Neuron (in vitro differentiated cells): ENCODE measurements around the gene PRMT3.
"Not testable (repeated sequence)": the region's sequence is repeated elsewhere in the genome, so short reads cannot be mapped to it uniquely, and the experiment has no call there.

Source experiments
- H2AFZ ChIP-seq: one replicate; pipeline ENCODE4 v1.6.1; 2013; ENCODE audit warnings: low read depth, mild to moderate bottlenecking, inconsistent platforms, low read length, moderate library complexity
- H3K27me3 ChIP-seq: one replicate; pipeline ENCODE4 v1.6.1; 2013; ENCODE audit warnings: low read length; ENCODE audit not compliant: insufficient read depth
- H3K36me3 ChIP-seq: one replicate; pipeline ENCODE4 v1.6.1; 2013; ENCODE audit warnings: low read length; ENCODE audit not compliant: insufficient read depth
- H3K4me1 ChIP-seq: one replicate; pipeline ENCODE4 v1.6.1; 2013; ENCODE audit warnings: low read length; ENCODE audit not compliant: insufficient read depth
- H3K4me3 ChIP-seq: 2 replicates; pipeline ENCODE4 v1.5.1; 2013; ENCODE audit warnings: mild to moderate bottlenecking, low read length, moderate library complexity
- H3K9me3 ChIP-seq: one replicate; pipeline ENCODE4 v1.6.1; 2013; ENCODE audit warnings: low read length

The PRMT3 gene

GRCh38 chr11:20364341-20364792, 23.1 kb upstream of the PRMT3 start:
- Histone ChIP-seq H3K36me3 (no peaks in the 10 kb centered on the region), H2AFZ (peak overlapping the region; percentile 63), H3K27me3 (peaks cover 26% of the 10 kb centered on the region), H3K9me3 (peaks cover 4% of the 10 kb centered on the region), H3K4me3 (peak overlapping the region; percentile 45), H3K4me1 (peaks cover 10% of the 10 kb centered on the region)

GRCh38 chr11:20365465-20365864, 22.1 kb upstream of the PRMT3 start:
- H3K4me3 ChIP-seq, H2AFZ ChIP-seq, H3K36me3 ChIP-seq, H3K9me3 ChIP-seq: not testable (repeated sequence)
- Histone ChIP-seq H3K27me3 (peaks cover 23% of the 10 kb centered on the region), H3K4me1 (peaks cover 10% of the 10 kb centered on the region)

- Histone ChIP-seq H3K36me3 (no peaks in the 10 kb centered on the region), H3K27me3 (peaks cover 21% of the 10 kb centered on the region), H2AFZ (no peak overlapping the region), H3K4me1 (peaks cover 10% of the 10 kb centered on the region), H3K4me3 (no peak overlapping the region), H3K9me3 (no peaks in the 10 kb centered on the region)
Observed at GRCh38 chr11:20367313-20367948, 20.1 kb upstream of the PRMT3 start.

GRCh38 chr11:20368438-20368837, 19.1 kb upstream of the PRMT3 start:
- no peak overlapping the region for H3K4me3 ChIP-seq
- H3K4me1 ChIP-seq = peaks cover 10% of the 10 kb centered on the region
- no peak overlapping the region for H2AFZ ChIP-seq
- no peaks in the 10 kb centered on the region for H3K9me3 ChIP-seq
- no peaks in the 10 kb centered on the region for H3K36me3 ChIP-seq
- H3K27me3 ChIP-seq = peaks cover 11% of the 10 kb centered on the region

GRCh38 chr11:20369826-20370225, 17.7 kb upstream of the PRMT3 start:
- no peaks in the 10 kb centered on the region for H3K27me3 ChIP-seq
- no peak overlapping the region for H2AFZ ChIP-seq
- H3K9me3 ChIP-seq = no peaks in the 10 kb centered on the region
- H3K4me1 ChIP-seq = peaks cover 10% of the 10 kb centered on the region
- H3K36me3 ChIP-seq = no peaks in the 10 kb centered on the region
- H3K4me3 ChIP-seq = no peak overlapping the region

GRCh38 chr11:20372081-20372626, 15.4 kb upstream of the PRMT3 start:
- H3K27me3 ChIP-seq = no peaks in the 10 kb centered on the region

GRCh38 chr11:20373147-20373546, 14.4 kb upstream of the PRMT3 start:
- Histone ChIP-seq H3K27me3 (no peaks in the 10 kb centered on the region), H3K36me3 (no peaks in the 10 kb centered on the region), H3K9me3 (no peaks in the 10 kb centered on the region), H3K4me3 (no peak overlapping the region), H3K4me1 (peaks cover 3% of the 10 kb centered on the region), H2AFZ (no peak overlapping the region)

More at GRCh38 chr11:20372081-20372626, 15.4 kb upstream of the PRMT3 start:
- H3K36me3 ChIP-seq = no peaks in the 10 kb centered on the region
- no peak overlapping the region for H3K4me3 ChIP-seq
- H3K9me3 ChIP-seq = no peaks in the 10 kb centered on the region
- H2AFZ ChIP-seq = no peak overlapping the region
- H3K4me1 ChIP-seq = peaks cover 9% of the 10 kb centered on the region

GRCh38 chr11:20373568-20374209, 13.8 kb upstream of the PRMT3 start:
- Histone ChIP-seq H3K4me3 (no peak overlapping the region), H3K36me3 (no peaks in the 10 kb centered on the region), H2AFZ (no peak overlapping the region), H3K27me3 (no peaks in the 10 kb centered on the region), H3K4me1 (no peaks in the 10 kb centered on the region), H3K9me3 (no peaks in the 10 kb centered on the region)

GRCh38 chr11:20374741-20375300, 12.7 kb upstream of the PRMT3 start:
- no peaks in the 10 kb centered on the region for H3K4me1 ChIP-seq
- H3K27me3 ChIP-seq = no peaks in the 10 kb centered on the region
- no peak overlapping the region for H2AFZ ChIP-seq
- H3K4me3 ChIP-seq = no peak overlapping the region
- no peaks in the 10 kb centered on the region for H3K36me3 ChIP-seq
- no peaks in the 10 kb centered on the region for H3K9me3 ChIP-seq

GRCh38 chr11:20376162-20376730, 11.3 kb upstream of the PRMT3 start:
- H2AFZ ChIP-seq = no peak overlapping the region
- no peaks in the 10 kb centered on the region for H3K36me3 ChIP-seq
- no peaks in the 10 kb centered on the region for H3K9me3 ChIP-seq
- no peak overlapping the region for H3K4me3 ChIP-seq
- no peaks in the 10 kb centered on the region for H3K27me3 ChIP-seq
- H3K4me1 ChIP-seq = no peaks in the 10 kb centered on the region

GRCh38 chr11:20385996-20386395, 1.5 kb upstream of the PRMT3 start:
- not testable (repeated sequence) for H3K9me3 ChIP-seq, H3K36me3 ChIP-seq, H3K4me3 ChIP-seq, H3K27me3 ChIP-seq, H2AFZ ChIP-seq
- H3K4me1 ChIP-seq = peaks cover 13% of the 10 kb centered on the region

- Histone ChIP-seq H3K4me3 (peak overlapping the region; percentile 79), H2AFZ (peak overlapping the region; percentile 87), H3K36me3 (peaks cover 10% of the 10 kb centered on the region), H3K27me3 (no peaks in the 10 kb centered on the region), H3K4me1 (peaks cover 13% of the 10 kb centered on the region), H3K9me3 (no peaks in the 10 kb centered on the region)
Observed at GRCh38 chr11:20388096-20389055, 860 bp downstream of the PRMT3 start.
